Omental fat pad (tissue), 4 donors: ENCODE data around the gene IRX4. TPM values are rescaled to one million over a fixed set of nuclear protein-coding genes. Genes with fewer than 3 reads are reported as not detected.

Experiments
- ATAC-seq: fragments of 150-250 bp; one replicate; pipeline ENCODE4 v1.9.1; 2016; ENCODE audit warnings: mild to moderate bottlenecking, moderate library complexity; ENCODE audit not compliant: low FRiP score
- DNase-seq: peaks from one replicate; pipeline ENCODE4 v3.0.0-alpha.2; 2019; ENCODE audit warnings: low spot score
- total RNA-seq, 4 donors: library from RNA; depleted of rRNA; stranded (reverse); fragments of >200 nt; gene quantifications; one replicate each; pipeline ENCODE4 v1.1.0, GENCODE V29; 2016
- TF ChIP-seq, protein P1 (sequence below), 3 donors: fragments of 450-650 bp; IDR thresholded peaks; one replicate each; pipeline ENCODE4 v1.5.1; 2016 to 2017; ENCODE audit warnings: antibody characterized with exemption in 3 of 3, mild to moderate bottlenecking in 3 of 3, moderate library complexity in 2 of 3

IRX4 gene
- total RNA-seq, 4 donors from 2014 or later, result not detected

DNA sequence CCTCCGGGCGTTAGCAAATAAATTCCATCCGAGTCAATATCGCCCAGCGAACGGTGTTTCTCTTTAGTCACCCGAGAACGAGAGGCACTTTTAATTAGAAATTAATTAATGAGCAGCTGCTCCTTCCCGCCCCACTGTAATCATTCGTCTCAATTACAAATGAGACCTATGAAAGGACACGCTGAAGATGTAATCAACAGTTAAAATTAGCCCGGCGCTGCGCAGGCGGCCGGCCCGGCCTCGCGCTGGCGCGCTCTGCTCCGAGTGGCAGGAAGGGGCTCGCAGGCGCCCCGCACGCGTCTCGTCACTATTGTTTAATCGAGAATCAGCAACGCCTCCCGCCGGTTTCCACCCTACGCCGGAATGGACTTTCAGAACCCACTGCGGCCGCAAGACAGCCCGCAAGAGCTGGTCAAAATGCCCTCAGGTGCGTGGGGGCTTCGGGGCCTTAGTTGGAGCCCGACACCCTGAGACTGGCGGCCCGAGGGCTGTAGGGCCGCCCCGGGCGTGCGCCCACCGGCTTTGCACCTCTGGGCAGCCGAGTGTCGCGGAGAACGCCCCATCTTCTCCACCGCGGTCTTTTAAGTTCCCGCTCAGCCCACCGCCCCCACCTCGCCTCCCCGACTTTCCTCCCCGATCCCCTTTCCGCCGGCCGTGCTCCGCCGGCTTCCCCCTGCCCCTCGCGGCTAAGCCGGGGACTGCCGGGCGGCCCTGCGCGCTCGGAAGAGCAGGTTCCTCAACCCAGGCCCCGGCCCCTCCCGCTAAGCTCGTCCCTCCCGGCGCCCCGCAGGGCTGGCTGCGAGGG is 597 bp upstream of the IRX4 start:
- DNase-seq (no peak), ATAC-seq (no peak)
- TF ChIP-seq, protein P1, sequence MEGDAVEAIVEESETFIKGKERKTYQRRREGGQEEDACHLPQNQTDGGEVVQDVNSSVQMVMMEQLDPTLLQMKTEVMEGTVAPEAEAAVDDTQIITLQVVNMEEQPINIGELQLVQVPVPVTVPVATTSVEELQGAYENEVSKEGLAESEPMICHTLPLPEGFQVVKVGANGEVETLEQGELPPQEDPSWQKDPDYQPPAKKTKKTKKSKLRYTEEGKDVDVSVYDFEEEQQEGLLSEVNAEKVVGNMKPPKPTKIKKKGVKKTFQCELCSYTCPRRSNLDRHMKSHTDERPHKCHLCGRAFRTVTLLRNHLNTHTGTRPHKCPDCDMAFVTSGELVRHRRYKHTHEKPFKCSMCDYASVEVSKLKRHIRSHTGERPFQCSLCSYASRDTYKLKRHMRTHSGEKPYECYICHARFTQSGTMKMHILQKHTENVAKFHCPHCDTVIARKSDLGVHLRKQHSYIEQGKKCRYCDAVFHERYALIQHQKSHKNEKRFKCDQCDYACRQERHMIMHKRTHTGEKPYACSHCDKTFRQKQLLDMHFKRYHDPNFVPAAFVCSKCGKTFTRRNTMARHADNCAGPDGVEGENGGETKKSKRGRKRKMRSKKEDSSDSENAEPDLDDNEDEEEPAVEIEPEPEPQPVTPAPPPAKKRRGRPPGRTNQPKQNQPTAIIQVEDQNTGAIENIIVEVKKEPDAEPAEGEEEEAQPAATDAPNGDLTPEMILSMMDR (IDR thresholded peaks at IDR 0.05), result no peak

DNA sequence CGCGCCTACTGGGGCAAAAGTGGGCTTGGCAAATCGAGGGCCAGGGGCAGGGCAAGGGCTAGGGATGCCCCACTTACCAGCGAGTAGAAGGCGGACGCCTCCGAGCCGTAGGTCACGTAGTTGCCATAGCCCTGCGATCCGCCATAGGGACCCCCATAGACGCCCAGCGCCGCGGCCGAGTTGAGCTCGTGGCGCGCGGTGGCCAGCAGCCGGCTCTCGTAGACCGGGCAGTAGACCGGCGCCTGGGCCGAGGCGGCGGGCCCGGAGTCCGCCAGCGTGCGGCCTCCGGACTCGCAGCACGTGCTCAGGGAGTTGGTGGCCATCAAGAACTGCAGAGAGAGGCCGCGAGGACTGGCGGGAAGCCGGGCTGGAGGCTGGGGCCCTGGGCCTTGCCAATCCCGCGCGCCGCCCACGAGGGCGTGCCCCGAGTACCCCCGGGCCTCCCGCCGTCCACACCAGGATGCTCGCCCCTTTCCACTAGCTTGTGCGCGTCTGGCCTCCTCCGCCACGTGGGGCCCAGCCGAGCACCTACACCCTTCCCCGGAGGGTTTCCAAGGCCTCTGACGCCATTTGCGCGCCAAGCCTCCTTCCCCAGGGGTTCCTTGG is 891 bp downstream of the IRX4 start:
- no peak for DNase-seq
- TF ChIP-seq, protein P1 (IDR thresholded peaks at IDR 0.05), result no peak
- ATAC-seq, result no peak

DNA sequence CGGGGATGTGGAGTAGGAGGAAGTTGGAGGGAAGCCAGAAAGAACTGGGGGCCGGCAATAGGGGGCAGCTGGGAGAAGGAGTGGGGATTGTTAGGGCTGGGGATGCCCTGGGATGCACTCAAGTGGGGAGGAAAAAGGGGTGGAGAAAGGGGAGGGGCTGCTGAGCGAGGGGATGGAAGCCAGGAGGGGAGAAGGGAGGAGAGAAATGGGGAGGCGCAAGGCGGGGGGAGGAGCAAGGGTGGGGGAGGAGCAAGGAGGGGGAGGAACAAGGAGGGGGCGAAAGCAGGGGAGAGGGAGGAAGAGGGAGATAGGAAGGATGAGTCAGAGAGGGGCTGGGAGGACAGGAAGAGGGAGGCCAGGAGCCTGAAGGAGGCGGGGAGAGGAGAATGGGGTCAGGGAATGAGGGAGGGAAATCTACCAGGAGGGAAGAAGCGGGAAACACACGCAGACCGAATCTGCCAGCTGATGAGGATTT is 1.6 kb downstream of the IRX4 start:
- no peak for ATAC-seq
- DNase-seq, result no peak
- TF ChIP-seq, protein P1 (IDR thresholded peaks at IDR 0.05), result no peak

DNA sequence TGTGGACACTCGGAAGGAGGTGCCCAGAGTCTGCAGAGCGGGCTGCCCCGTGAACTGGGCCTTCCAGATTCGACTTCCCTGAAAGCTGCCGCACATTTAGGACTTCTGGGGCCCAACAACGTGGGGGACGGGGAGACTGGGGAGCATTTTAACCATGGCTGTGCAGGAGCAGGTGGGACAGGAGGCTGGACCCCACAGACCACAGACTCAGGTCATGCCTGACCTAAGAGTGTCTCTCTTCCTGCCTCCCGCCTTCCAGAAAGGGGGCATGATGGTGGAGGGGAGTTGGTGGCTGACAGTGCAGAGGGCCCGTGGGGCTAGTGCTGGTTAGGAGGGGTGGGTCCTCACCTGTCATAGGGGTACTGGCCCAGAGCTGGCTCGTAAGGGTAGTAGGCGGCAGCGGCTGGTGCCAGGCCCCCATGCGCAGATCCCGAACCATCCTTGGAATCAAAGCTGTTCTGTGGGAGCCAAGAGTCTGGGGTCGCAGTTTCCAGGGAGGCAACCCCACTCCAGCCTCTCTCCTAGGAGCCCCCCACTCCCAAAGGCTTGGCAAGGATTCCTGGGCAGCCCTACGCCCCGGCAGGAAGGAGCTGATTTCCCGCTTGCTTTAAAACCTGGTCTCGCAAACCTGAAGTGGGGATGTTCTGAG is 2.2 kb downstream of the IRX4 start:
- TF ChIP-seq, protein P1 (IDR thresholded peaks at IDR 0.05), result no peak
- ATAC-seq (no peak), DNase-seq (no peak)

DNA sequence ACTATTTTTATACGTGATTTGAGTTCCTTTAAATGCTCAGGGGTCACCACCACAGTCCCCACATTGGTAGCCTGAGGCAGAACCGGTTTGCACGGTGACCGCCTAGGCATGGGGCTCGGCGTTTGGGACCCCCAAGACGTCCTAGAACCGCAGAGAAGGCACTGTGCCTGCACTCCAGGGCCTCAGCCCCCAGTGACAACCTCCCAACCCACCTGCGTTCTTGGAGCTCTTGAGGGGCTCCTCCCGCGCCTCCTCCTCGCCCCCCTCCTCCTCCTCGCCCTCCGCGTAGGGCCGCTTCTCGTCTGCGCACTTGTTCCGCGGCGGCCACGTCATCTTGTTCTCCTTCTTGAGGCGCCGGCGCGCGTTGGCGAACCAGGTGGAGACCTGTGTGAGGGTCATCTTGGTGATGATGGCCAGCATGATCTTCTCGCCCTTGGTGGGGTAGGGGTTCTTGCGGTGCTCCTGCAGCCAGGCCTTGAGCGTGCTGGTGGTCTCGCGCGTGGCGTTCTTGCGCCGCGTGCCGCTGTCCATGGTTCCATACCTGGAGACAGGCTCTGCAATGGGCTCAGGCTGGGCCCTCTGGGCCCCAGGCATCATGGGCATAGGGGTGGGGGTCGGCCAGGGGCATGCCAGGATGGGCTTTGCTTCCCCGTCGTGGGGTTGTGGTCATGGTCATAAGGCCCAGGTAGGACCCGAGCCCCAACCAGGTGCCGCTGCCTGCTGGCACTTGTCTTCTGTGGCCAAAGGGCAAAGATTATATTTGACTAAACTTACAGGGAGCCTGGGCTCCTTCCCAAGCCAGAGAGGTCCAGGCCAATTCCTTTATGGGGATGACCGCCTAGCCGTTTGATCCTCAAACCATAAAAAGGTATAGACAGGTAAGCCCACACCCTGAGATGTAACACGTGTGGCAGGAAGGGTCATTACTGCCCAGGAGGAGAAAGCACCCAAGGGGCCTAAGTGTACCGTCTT is 3.1 kb downstream of the IRX4 start:
- TF ChIP-seq, protein P1 (IDR thresholded peaks at IDR 0.05), result no peak
- no peak for ATAC-seq
- DNase-seq, result no peak

DNA sequence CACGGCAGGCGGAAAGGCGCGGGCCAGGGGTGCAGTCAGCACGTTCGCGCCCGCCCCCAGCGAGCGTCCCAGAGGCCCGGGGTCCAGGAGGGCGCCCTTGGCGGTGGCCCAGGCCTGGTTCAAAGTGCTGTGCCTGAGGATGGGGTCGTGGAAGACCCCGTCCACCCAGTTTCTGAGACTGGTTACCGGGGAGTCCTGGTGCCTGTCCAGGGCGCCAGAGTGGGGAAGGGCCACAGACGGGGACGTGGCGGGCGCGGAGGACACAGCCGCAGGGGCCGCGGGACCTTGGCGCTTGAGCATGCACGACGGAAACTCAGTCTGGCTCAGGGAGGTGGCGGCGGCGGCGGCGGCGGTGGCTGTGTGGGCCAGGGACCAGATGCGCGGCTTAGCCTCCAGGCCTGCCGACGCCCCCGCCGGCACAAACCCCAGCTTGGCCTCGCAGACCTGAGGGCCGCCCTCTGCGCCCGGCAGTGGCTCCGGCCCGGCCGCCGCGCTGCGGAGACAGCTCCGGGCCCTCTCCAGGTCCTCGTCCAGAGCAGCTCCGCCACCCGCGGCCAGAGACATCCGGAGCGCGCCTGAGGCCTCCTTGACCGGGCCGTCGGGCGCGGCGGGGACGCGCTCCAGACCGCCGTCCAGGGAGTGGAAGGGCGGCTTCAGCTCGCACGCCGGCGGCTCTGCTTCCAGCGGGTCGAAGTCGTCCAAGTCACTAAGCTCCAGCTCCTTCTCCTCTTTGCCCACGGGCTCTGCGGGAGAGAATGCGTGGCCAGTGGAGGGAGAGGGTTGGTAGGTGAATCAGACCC is 4.5 kb downstream of the IRX4 start:
- TF ChIP-seq, protein P1 (IDR thresholded peaks at IDR 0.05), result no peak
- DNase-seq (no peak), ATAC-seq (no peak)
